Astrocyte (in vitro differentiated cells and primary cell): ENCODE results near the gene KRTAP21-2.

ENCODE experiments used
- CTCF ChIP-seq: IDR thresholded peaks from 2 replicates; pipeline ENCODE4 v1.5.1; 2011; ENCODE audit warnings: low read depth, mild to moderate bottlenecking, inconsistent platforms, low read length, moderate library complexity; ENCODE audit not compliant: insufficient read depth
- EZH2 ChIP-seq: IDR thresholded peaks from 2 replicates; pipeline ENCODE4 v1.6.1; 2012; ENCODE audit warnings: mild to moderate bottlenecking, low read length, inconsistent platforms; ENCODE audit not compliant: insufficient read depth

DNA sequence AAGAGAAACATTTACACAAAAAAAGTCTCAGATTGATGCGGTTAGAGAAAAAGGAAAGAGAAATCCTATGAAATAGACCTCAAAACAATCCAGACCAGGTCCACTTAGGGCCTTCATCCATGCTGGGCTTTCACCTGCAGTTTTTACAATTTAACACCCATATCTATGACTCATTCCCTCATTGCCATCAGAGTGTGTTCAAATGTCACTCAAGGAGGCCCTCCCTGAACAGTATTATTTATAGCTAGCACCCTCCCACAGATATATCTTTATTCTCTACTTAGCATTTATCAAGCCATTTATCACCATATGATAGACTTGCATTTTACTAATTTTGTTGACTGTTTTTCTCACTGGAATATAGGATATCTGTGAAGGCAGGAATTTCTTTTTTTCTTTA is 27.7 kb downstream of the KRTAP21-2 start:
- no peak for TF ChIP-seq CTCF
- TF ChIP-seq EZH2: no peak
